Posterior cingulate gyrus (tissue), 11 donors: ENCODE measurements around the gene PMEPA1.

ENCODE experiments used
- DNase-seq, 10 donors: peaks; one replicate each; pipeline versions ENCODE4 v3.0.0 to v3.0.0-alpha.2; 2020 to 2021; ENCODE audit warnings: mixed read lengths in 3 of 10
- intact Hi-C: fragments of 100-400 bp; cut with DNase I; formaldehyde crosslinking; loops from one replicate; pipeline ENCODE4 v1.15.1; 2023

Gene PMEPA1

DNA sequence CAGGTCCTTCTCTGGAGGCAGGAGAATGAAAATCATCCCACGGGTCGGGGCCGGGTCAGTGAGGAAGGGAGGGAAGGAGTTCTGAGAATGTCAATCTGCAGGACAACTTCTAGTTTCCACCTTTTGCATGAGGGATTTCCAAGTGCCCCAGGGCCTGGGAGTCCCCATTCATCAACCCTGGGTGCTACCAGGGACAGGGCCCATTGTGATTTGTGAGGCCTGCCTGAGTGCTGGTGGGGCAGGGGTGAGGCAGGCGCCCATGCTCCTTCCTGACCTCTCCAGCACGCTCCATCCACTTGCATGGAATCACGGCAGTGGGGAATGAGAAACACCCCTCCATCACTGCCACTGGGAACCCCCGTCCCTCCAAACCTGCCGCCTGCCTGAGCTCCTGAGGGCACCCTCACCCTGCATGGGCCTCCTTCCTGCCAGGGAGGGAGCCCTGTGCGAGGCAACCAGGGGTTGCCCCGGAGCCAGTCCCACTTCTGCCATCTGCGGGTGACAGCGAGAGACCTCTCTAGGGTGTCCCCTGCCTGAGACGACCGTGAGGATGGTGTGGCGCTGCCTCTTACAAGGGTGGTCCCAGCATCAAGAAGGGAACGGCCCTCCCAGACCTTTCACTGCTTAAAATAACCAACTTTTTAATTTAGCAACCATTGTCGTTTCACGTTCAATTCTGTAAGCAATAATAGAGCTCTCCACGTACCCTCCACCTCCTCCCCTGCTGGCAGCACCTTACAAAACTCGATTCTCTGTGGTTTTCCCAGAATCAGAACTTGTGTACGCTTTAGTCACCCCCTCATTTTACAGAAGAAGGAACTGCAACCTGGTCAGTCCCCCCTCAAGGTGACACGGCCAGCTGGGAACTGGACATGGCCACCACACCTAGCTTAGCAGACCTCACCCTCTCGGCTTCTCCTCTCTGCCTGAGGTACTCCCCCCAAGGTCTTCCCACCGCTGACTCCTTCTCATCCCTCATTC is 28.6 kb downstream of the PMEPA1 start:
- intact Hi-C loops = no loop called here
- DNase-seq = no peak

DNA sequence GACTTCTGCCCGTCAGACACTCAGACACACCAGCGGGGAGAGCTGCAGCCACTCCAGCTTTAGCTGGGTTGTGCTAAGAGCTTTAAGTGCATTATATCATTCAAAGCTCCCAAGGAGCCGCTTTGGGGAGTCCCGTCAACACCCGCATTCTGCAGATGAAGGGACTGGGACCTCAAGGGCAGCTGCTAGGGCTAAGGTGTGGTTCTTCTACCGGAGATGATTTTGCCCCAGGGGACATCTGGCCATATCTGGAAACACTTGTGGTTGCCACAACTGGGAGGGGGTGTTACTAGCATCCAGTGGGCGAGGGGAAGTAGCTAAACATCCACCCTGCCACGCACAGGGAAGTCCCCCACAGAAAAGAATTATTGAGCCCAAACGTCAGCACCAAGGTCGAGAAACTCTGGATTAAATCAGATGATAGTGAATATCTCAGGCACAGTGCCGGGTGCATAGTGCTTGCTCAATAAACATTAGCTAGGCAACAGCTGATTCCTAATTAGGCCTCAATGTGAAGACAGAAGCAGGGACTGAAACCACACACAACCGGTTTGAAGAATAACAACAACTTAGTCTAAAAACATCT is 29.6 kb downstream of the PMEPA1 start:
- intact Hi-C loops = no loop called here
- DNase-seq = no peak

DNA sequence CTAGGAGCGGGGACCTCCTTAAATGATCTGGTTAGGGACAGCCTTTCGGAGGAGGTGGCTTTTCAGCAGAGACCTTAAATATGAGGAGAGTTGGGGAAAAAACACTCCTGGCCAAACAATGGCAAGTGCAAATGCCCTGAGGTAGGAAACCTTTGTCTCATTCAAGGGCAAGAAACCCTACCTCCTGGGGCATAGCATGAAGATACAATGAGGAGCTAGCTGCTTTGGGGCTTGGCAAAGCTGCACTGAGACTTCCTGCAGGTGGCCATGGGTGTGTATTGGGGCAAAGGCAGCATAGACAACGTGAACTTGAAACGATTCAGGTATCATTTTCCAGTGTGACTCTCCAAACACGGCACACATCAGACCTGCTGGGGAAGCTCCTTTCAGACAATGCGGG is 30.7 kb downstream of the PMEPA1 start:
- intact Hi-C loops = no loop called here

GRCh38 chr20:57678340-57678739 is 31.5 kb downstream of the PMEPA1 start:
- peak in 8 of 10 donors; percentile 26 to 93 (median 60) for DNase-seq
- intact Hi-C loops = no loop called here

More for the DNA sequence above, 30.7 kb downstream of the PMEPA1 start:
- DNase-seq = no peak

- DNase-seq = no peak
- intact Hi-C loops = no loop called here
Measured at GRCh38 chr20:57677584-57677982, 32.2 kb downstream of the PMEPA1 start.

- intact Hi-C loops = no loop called here
- no peak for DNase-seq
Measured at GRCh38 chr20:57676589-57677583, 32.9 kb downstream of the PMEPA1 start.

- DNase-seq = no peak
- intact Hi-C loops = no loop called here
Measured at GRCh38 chr20:57675773-57676172, 34.0 kb downstream of the PMEPA1 start.

- intact Hi-C loops = no loop called here
Measured at GRCh38 chr20:57672953-57673575, 36.8 kb downstream of the PMEPA1 start.

GRCh38 chr20:57672164-57672563 is 37.7 kb downstream of the PMEPA1 start:
- intact Hi-C loops = no loop called here
- peak in 2 of 10 donors; percentile 81 to 90 for DNase-seq

More at GRCh38 chr20:57672953-57673575, 36.8 kb downstream of the PMEPA1 start:
- no peak for DNase-seq

DNA sequence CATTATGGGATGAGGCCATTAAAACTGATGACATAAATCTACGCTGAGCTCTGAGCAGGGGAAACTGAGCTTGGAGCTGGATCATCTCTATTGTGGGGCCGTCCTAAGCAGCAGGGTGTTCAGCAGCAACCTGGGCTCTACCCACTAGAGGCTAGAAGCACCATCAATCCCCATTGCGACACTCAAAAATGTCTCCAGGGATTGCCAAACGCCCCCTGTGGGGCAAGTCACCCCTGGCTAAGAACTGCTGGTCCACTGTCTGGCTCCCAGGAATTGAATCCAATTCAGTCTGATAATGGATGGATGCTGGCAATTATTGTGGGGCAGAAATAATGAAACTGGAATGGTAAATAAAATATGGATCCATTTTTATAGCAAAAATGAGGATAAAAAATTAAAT is 38.2 kb downstream of the PMEPA1 start:
- intact Hi-C loops = no loop called here
- DNase-seq = no peak

- DNase-seq = no peak
- intact Hi-C loops = no loop called here
Measured at GRCh38 chr20:57671072-57671391, 38.8 kb downstream of the PMEPA1 start.

- DNase-seq = no peak
- intact Hi-C loops = no loop called here
Measured at GRCh38 chr20:57670288-57671071, 39.3 kb downstream of the PMEPA1 start.

DNA sequence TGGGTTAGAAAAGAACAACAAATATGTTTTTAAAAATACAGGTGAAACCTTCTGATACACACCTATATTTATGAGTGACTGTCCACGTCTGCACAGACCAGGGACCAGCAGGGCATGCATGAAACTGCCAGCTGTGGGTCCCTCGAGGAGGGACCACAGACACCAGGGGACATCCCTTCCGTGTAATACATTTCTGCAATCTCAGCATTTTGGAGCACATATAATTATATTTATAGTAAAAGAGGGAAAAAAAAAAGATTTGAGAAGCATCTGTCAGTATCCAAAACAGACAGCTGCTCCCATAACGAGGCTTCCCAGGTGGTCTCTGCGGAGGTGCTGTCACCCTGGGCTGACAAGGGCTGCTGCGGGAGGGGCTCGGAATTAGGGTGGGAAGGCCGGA is 40.2 kb downstream of the PMEPA1 start:
- no peak for DNase-seq
- intact Hi-C loops = no loop called here

GRCh38 chr20:57667924-57668782 is 41.7 kb downstream of the PMEPA1 start:
- intact Hi-C loops = no loop called here
- DNase-seq = peak in 2 of 10 donors; percentile 43 to 62

DNA sequence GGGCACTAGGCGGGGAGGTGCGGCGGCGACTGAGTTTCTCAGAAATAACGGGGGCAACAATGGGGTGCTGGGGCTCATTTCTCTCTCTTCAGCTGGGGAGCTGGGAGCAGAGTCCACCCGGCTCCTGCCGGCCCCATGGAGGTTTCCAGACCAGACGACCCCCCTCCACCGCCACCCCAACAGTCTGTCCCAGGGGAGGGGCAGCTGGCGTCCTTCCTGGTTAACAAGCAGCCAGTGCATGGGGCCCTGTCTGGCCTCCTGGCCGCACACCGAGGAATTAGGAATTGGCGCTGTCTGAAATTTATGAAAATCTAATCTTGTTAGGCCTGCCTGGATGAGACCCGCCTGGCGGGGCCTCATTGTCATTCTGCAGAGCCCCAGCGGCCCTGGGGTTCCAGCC is 42.4 kb downstream of the PMEPA1 start:
- intact Hi-C loops = no loop called here
- peak in 3 of 10 donors; percentile 51 to 76 (median 68) for DNase-seq

- peak in 3 of 10 donors; percentile 10 to 50 (median 31) for DNase-seq
- intact Hi-C loops = no loop called here
Measured at GRCh38 chr20:57666834-57667157, 43.0 kb downstream of the PMEPA1 start.

- DNase-seq = peak in 4 of 10 donors; percentile 22 to 64 (median 44)
- intact Hi-C loops = no loop called here
Measured at GRCh38 chr20:57666106-57666833, 43.5 kb downstream of the PMEPA1 start.

DNA sequence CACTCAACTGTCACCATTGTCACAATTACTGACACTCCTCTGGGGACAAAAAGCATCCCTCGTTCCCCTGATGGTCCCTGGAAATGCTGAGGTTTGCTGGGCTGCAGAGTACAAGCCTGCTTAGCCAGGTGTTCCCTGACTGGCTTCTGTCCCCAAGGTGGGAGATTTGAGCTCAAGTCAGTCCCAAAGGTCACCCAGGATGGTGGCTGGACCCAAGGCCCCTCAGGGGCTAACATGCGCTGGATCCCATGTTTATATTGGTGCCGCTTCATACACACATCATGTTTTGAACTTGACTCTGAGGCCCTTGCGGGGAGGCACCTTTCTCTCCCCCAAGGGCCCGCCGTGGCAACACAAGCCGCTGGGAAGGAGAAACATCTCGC is 44.2 kb downstream of the PMEPA1 start:
- DNase-seq = peak in 3 of 10 donors; percentile 26 to 49 (median 40)
- intact Hi-C loops = no loop called here
